ENCODE results near the gene C6orf141.

DNA sequence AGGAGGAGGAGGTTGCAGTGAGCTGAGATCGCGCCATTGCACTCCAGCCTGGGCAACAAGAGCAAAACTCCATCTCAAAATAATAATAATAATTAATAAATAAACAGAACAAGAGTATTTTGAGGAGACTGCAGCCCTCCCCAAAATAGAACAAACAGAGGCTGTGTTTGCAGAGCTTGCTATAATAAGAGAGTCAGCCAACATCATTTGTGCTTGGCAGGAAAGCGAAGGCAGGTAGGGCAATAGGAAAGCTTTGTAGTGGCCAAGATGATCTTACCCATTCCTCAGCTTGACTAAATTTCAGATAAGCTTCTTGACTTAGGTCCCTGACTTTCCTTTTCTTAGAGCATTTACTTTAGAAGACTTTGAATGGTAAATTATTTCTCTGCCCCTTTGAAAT, 6.7 kb downstream of the C6orf141 start:
- TF ChIP-seq, protein P1, sequence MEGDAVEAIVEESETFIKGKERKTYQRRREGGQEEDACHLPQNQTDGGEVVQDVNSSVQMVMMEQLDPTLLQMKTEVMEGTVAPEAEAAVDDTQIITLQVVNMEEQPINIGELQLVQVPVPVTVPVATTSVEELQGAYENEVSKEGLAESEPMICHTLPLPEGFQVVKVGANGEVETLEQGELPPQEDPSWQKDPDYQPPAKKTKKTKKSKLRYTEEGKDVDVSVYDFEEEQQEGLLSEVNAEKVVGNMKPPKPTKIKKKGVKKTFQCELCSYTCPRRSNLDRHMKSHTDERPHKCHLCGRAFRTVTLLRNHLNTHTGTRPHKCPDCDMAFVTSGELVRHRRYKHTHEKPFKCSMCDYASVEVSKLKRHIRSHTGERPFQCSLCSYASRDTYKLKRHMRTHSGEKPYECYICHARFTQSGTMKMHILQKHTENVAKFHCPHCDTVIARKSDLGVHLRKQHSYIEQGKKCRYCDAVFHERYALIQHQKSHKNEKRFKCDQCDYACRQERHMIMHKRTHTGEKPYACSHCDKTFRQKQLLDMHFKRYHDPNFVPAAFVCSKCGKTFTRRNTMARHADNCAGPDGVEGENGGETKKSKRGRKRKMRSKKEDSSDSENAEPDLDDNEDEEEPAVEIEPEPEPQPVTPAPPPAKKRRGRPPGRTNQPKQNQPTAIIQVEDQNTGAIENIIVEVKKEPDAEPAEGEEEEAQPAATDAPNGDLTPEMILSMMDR (IDR thresholded peaks at IDR 0.05 in 2 of 3, conservative IDR thresholded peaks at IDR 0.05 in 1 of 3; ENCODE audit: control insufficient read depth in 2 of 3, extremely low read depth in 1 of 3, insufficient read depth in 1 of 3, low read depth in 3 of 3, low read length in 3 of 3), result no peak
- TF ChIP-seq, protein P2, sequence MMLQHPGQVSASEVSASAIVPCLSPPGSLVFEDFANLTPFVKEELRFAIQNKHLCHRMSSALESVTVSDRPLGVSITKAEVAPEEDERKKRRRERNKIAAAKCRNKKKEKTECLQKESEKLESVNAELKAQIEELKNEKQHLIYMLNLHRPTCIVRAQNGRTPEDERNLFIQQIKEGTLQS (IDR thresholded peaks at IDR 0.05; ENCODE audit: borderline replicate concordance, extremely low read depth, low read depth, low read length), result no peak
